ENCODE measurements around the gene HECW1. TPM values are rescaled to one million over a fixed set of nuclear protein-coding genes. Genes with fewer than 3 reads are reported as not detected.

Gene HECW1
- total and polyA plus RNA-seq, 2 of the 8 experiments (the other 6 are each of a cell fraction or from before 2014, with no cell fraction given): 2.9 to 12.7 TPM

- no peaks in the 10 kb centered on the region for H3K23me2 ChIP-seq (ENCODE audit: low read depth, low read length)
- H3K56ac ChIP-seq (replicated peaks; ENCODE audit: insufficient read length, low read depth, low read length): no peak overlapping the region
- H2BK120ac ChIP-seq (replicated peaks; ENCODE audit: low read depth, low read length): no peak overlapping the region
- no peak overlapping the region for H3K18ac ChIP-seq (ENCODE audit: extremely low read depth, low read length)
- H3K4ac ChIP-seq (replicated peaks; ENCODE audit: insufficient read length, low read depth, low read length): no peak overlapping the region
- no peak overlapping the region for H4K5ac ChIP-seq (ENCODE audit: insufficient read length, low read depth, low read length)
- H4K8ac ChIP-seq (ENCODE audit: extremely low read depth, insufficient read depth, low read length): no peak overlapping the region
- H3K79me1 ChIP-seq (ENCODE audit: low read depth, low read length): no peaks in the 10 kb centered on the region
- no peak for FAIRE-seq
- H2AK5ac ChIP-seq (ENCODE audit: low read depth, low read length): no peak overlapping the region
- no peaks in the 10 kb centered on the region for H4K20me1 ChIP-seq (replicated peaks in 1 of 2; ENCODE audit: control insufficient read depth in 1 of 2, insufficient read depth in 2 of 2, low read length in 2 of 2)
- DNase-seq (ENCODE audit: low read depth in 1 of 2, low spot score in 2 of 2): no peak
- H2BK20ac ChIP-seq (ENCODE audit: low read length): no peak overlapping the region
- no peak overlapping the region for H4K91ac ChIP-seq (replicated peaks; ENCODE audit: insufficient read length, low read length)
- no peak overlapping the region for H3K27ac ChIP-seq (ENCODE audit: low read depth, low read length)
- H3K79me2 ChIP-seq (ENCODE audit: control insufficient read depth in 1 of 2, insufficient read depth in 2 of 2, low read length in 2 of 2): no peaks in the 10 kb centered on the region
- H2AFZ ChIP-seq (ENCODE audit: low read length): no peak overlapping the region
- H3K14ac ChIP-seq (ENCODE audit: insufficient read length): no peak overlapping the region
- WGBS, 2 experiments (ENCODE audit: extremely low coverage in 1 of 2, insufficient coverage in 1 of 2, insufficient read length in 1 of 2, insufficient replicate concordance in 2 of 2, low coverage in 1 of 2, low lambda C conversion rate in 2 of 2, missing lambda C conversion rate in 1 of 2): 77% methylated on average over 4 of the region's 4 CpGs; no CpG with 5 or more reads in 1 of the 2 experiments
- no peak overlapping the region for H3K23ac ChIP-seq (ENCODE audit: insufficient read length)
- POLR2A ChIA-PET (ENCODE audit: partially characterized antibody): no interaction called here
- TF ChIP-seq BCL11A (IDR thresholded peaks at IDR 0.05; ENCODE audit: low read depth in 2 of 2, low read length in 2 of 2) (no peak), TAF1 (IDR thresholded peaks at IDR 0.05; ENCODE audit: low read depth, low read length) (no peak), NRF1 (IDR thresholded peaks at IDR 0.05; ENCODE audit: low read depth, low read length) (no peak), MAX (IDR thresholded peaks at IDR 0.05) (no peak), EGR1 (IDR thresholded peaks at IDR 0.05; ENCODE audit: borderline replicate concordance, low read depth, low read length) (no peak), KDM4A (IDR thresholded peaks at IDR 0.05; ENCODE audit: low read depth, low read length, severe bottlenecking) (no peak)
- no peak overlapping the region for H3K4me2 ChIP-seq (ENCODE audit: insufficient read depth in 1 of 2, low read depth in 2 of 2, low read length in 2 of 2)
- no peaks in the 10 kb centered on the region for H3K9me3 ChIP-seq (ENCODE audit: insufficient read depth in 2 of 2, low read depth in 1 of 2, low read length in 1 of 2)
- H3K36me3 ChIP-seq (ENCODE audit: control insufficient read depth in 2 of 4, insufficient read depth in 4 of 4, low read length in 3 of 4): no peaks in the 10 kb centered on the region
- CTCF ChIA-PET (ENCODE audit: partially characterized antibody): no interaction called here
- no peak overlapping the region for H2BK5ac ChIP-seq (ENCODE audit: low read depth, low read length)
- no peak overlapping the region for H3K9ac ChIP-seq (replicated peaks in 1 of 4; ENCODE audit: extremely low read depth in 1 of 4, low read depth in 3 of 4, low read length in 3 of 4)
- no peaks in the 10 kb centered on the region for H3K27me3 ChIP-seq (replicated peaks in 1 of 4; ENCODE audit: control insufficient read depth in 3 of 4, extremely low read depth in 1 of 4, insufficient read depth in 3 of 4, low read length in 3 of 4)
- H2BK12ac ChIP-seq (ENCODE audit: low read depth, low read length): no peak overlapping the region
- no peak overlapping the region for H3K4me3 ChIP-seq (ENCODE audit: extremely low read depth in 1 of 4, insufficient read depth in 2 of 4, low read depth in 3 of 4, low read length in 4 of 4)
- H3K4me1 ChIP-seq (replicated peaks in 1 of 4; ENCODE audit: control insufficient read depth in 3 of 4, insufficient read depth in 4 of 4, low read length in 3 of 4): no peaks in the 10 kb centered on the region
- H2BK15ac ChIP-seq (ENCODE audit: low read length): no peak overlapping the region
Observed at GRCh38 chr7:43495572-43495971, 383.1 kb downstream of the HECW1 start.

Data from H1 (cell line).